Measurements from ENCODE around the gene MYOT. TPM values are rescaled to one million over a fixed set of nuclear protein-coding genes. Genes with fewer than 3 reads are reported as not detected.

MYOT gene
- total and polyA plus RNA-seq, 5 donors, result 11.1 to 14.5 (median 13.0) TPM

Other genes starting within 250 kb of the MYOT start
- gene KLHL3, start 131.8 kb upstream of the MYOT start, total RNA-seq, result 10 to 100 TPM; 39.6 to 57.7 (median 41.0) TPM
- 13.1 TPM for gene KLHL3, start 131.8 kb upstream of the MYOT start, polyA plus RNA-seq
- 10 to 100 TPM; 16.7 to 26.7 (median 19.7) TPM for gene HNRNPA0, start 113.5 kb upstream of the MYOT start, total RNA-seq
- gene HNRNPA0, start 113.5 kb upstream of the MYOT start, polyA plus RNA-seq, result 19.5 TPM
- gene PKD2L2, start 21.6 kb downstream of the MYOT start, total RNA-seq, result under 1 TPM in 3 of 4 donors, not detected in 1; 0.32 to 0.85 (median 0.71) TPM
- 0.18 TPM for gene PKD2L2, start 21.6 kb downstream of the MYOT start, polyA plus RNA-seq
- gene FAM13B, start 165.2 kb downstream of the MYOT start, total RNA-seq, result 10 to 100 TPM; 34.9 to 71.6 (median 55.2) TPM
- gene FAM13B, start 165.2 kb downstream of the MYOT start, polyA plus RNA-seq, result 11.2 TPM
- gene WNT8A, start 216.2 kb downstream of the MYOT start, total RNA-seq, result not detected
- gene WNT8A, start 216.2 kb downstream of the MYOT start, polyA plus RNA-seq, result not detected

Data from right cardiac atrium (tissue), 5 donors.